NCI-H510A treated with DMSO at 0.1 percent for 48 hours (cell line): Measurements from ENCODE around the gene CORO6.

ENCODE experiments used
- DNase-seq: peaks from one replicate; lab custom pipeline; 2025; lab: John Stamatoyannopoulos, UW

The CORO6 gene

GRCh38 chr17:29590411-29591145 lies 32.1 kb downstream of the CORO6 start:
- peak; percentile 64 for DNase-seq

DNA sequence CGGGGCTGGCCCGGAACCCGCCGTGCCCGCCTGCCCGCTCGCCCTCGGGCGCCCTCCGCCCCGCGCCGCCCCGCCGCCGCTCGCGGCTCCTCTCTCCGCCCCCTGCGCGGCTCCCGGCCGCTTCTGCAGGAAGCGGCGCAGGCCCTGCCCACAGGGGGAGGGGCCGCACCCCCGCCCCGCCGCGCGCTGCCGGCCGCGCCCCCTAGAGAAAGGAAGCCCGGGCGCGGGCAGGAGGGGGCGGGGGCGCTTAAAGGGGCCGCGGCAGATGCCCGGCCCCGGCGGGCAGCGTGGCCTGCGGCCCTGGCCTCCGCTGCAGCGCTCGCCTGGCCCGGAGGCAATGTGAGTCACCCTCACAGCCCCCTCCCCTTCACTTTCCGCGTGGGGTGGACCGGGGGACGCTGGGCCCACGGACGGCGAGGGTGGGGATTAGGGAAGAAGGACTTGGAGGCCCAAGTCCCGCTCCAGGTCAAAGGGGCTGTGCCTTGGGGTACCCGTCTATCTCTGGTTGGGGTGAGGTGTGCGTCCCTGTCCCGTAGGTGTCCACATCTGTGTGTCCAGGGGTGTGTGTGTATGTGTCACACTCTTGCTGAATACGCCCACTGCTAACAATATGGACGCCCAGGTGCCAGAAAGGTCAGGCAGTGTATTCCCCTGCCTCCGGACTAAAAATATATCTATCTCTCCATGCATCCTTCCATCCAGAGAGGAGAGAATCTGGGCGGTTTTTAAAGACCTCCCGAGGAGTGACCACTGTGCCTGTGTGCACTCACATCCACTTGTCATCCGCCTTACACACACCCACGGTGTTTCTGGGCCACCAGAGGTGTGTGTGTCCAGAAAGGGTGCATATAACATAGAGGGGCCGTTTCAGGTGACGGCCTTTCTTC lies 32.9 kb downstream of the CORO6 start, which contains the start of gene GIT1:
TSS of gene GIT1 (minus strand) at position 125 of the 887 bp plus-strand sequence. CDS start 270 bp downstream, outside the sequence.
- peak; percentile 73 for DNase-seq

DNA sequence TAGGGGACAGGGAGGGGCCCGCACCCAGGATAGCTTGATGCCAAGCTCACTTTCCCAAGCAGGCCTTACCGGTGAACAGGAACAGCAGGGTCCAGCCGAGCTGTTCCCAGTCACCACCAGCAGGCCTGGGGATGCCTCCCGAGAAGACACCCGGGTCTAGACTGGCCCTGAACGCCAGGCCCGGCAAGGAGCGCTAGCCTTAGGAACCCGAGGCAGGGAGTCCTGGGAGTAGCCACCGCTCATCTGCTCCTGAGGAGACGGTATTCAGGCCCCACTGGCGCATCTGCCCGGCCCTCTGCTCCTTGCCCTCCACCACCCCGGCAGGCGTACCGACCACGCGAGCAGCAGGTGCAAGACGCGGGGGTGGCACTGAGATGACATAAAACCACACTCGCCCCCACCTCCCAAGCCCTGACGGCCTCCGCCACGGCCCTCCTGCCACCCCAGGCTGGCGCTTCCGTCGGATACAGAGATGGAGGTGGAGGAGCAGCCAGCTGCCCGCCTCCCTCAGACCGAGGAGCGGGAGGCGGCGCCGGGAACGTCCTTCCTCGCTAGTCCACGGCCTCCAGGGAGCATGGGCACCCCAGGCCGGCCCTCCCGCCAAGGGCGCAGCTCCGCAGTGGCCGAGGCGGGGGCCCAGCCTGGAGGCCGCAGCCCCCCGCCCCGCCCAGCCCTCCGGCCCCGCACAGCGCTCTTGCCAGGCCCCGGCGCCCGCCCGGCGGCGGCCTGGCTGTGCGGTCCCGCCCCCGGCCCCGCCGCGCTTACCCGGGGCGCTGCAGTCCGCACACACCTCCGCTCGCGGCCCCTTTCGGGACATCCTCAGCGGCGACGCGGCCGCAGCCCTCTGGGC lies 33.9 kb downstream of the CORO6 start:
- DNase-seq, result peak; percentile 33

DNA sequence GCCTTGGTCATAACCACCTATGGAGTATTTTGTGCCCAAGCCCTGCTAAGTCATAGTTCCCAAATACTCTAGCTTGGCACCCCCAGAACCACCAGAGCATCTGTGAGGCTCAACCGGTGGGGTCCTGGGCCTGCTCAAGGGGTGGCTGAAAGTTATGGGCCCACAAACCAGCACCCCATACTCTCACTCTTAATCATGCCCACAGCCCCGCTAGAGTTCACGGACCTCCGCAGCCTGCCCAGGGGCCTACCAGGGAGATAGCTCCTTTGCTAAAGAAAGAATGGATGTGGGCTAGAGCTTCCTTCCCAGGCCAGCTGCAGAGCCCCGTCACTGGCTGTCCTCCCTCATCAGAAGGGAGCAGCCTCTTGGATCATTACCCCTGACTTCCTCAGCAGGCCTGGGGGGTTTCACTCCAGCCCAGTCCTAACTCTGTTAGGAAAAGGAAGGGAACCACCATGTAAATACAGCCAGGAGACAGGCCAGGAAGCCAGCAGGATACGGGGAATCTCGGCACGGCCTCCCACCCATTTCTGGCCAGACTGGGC lies 34.6 kb downstream of the CORO6 start:
- DNase-seq, result no peak

GRCh38 chr17:29587591-29587990 lies 35.1 kb downstream of the CORO6 start:
- DNase-seq, result no peak

DNA sequence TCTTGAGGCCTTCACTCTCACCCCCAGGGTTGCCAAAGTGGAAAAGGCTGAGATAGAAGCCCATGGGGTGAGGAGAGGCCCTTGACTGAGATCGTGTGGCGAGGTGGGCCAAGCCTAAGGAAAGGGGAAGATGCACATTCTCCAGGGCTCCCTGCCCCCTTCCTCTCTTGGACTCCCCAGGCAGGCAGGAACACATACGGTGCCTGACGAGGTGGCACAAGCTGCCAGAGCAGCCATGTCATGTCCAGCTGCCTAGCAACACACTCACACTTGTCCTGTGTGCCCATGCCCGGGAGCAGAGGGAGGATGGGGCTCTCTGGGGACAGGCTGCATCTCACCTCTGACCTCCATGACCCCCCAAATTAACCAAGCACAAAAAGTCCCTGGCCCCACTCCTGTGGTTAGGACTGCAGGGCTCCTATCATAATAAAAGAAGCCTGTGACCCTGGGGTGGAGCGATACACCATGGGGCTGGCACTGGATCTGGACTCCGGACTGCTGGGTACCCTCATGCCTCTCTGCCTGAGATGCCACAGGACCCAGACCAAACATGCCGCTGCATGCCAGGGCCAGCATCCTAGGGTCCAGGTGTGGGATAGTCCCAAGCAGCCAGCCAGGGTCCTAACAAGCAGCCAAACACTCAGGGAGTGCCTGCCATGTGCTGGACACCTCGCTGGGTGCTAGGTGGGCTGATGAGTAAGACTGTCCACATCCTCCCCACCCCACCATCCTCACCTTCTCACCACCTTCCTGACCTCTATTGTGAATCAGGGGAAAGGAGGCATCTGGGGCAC lies 35.8 kb downstream of the CORO6 start:
- DNase-seq, result no peak

DNA sequence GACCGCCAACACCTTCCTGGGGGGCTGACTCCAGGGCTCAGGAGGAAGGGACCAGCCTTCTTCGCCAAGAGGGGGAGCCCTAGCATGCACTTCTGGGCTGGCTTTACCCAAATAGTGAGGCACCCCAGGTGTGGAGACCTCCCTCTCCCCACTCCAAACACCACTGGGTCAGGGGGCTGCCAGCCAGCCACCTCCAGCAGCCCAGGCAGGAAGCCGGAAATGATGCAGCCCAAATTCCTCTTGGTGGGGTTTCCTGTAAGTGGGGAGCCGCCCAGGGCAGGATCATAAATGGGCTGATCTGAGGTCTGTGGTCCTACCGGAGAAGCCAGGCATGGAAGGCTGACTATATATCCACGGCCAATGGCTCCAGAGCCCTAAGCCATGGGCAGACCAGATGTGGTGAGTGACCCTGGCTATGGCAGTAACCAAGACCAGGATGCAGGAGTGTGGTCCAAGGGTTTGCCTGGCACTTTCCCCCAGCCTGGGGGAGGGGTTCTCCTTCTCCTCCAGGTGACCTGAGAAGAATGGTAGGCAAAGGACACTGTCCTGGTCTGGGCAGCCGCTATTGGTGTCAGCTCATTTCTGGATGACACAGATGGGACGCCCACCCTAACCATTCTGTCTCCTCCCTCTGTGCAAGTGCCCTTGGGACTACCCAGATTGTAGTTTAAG lies 37.5 kb downstream of the CORO6 start:
- no peak for DNase-seq

DNA sequence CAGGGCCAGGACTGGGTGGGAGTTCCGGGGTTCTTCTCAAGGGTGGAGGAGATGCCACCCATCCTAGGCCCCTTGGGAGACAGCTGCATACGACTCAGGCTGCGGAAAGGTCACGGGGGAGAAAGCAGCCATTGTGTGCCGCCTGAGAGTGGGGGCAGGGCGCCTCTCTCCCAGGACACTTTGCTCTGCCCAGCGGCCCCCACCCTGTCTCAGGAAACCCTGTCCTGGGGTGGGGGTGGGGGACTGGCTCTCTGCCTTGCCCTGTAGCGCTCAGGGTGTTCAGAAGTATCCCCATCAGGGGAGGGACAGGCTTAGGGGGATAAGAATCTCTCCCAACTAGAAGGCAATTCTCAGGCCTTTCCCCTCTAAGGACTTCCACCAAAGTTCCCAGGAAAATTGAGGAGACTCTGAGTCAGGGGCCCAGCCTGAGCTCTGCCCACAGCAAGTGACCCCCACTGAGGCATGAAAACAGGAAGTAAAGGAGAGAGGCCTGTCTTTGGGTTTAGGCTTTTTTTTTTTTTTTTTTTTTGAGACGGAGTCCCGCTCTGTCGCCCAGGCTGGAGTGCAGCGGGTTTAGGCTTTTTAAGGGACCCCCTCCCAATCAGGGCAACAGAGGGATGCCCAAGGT lies 38.1 kb downstream of the CORO6 start:
- no peak for DNase-seq

DNA sequence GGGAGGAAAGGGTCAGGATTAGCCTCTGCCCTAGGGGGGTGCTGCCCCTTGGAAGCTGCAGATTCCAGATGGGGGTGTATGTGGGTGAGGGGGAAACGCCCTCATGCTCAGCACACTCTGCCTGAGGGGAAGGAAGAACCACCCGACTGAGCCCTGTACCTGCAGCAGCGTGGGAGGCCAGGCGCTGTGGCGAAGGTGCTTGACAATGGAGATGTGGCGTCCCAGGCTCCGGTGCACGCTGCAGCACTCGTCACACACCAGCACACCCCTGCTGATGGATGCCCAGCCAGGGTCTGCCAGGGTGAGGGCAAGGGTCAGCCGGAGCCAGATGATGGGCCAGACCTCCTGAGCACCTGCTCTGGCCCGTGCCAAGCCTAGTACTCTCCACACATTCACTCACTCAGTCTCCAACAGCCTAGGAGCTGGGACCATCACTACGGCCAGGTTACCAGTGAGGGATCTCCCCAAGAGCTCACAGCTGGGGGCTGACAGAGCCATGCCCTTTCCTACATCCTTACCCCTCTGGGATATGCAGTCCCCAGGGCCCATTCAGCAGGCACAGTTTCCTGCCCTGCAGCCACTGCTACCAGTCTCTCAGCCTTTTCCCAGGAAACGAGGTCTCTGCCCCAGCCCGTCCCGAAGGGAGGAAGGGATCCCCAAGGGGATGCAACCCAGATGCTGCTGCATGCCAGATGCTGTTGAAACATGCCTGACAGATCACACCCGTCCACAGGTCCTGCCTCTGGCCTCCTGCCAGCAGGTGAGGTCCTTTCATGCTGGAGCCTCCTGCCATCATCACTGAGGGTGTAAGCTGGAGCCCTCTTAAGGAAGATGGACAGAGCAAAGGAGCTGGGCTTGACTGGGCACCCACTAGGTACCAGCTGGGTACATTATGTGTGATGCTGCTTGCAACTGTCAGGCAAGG lies 39.1 kb downstream of the CORO6 start:
- DNase-seq, result no peak

DNA sequence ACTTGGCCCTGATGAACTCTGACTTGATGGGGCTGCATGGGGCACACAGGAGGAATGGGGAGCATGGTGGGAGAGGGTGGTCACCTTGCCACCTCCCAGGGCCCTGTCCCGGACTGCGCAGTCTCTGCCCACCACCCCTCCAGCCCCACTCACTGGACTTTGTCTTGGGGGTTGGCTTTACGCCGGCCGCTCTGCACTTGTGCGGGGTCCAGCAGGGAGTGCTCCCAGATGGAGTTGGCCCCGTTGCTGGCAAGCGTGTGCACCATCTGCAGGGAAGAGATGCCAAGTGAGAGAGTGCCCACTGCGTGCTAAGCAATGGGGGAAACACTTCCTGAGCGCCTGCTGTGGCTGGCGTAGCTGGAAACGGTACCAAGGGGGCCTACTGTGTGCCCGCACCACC lies 39.9 kb downstream of the CORO6 start:
- no peak for DNase-seq

- no peak for DNase-seq
Measured at GRCh38 chr17:29582254-29582765, 40.4 kb downstream of the CORO6 start.

DNA sequence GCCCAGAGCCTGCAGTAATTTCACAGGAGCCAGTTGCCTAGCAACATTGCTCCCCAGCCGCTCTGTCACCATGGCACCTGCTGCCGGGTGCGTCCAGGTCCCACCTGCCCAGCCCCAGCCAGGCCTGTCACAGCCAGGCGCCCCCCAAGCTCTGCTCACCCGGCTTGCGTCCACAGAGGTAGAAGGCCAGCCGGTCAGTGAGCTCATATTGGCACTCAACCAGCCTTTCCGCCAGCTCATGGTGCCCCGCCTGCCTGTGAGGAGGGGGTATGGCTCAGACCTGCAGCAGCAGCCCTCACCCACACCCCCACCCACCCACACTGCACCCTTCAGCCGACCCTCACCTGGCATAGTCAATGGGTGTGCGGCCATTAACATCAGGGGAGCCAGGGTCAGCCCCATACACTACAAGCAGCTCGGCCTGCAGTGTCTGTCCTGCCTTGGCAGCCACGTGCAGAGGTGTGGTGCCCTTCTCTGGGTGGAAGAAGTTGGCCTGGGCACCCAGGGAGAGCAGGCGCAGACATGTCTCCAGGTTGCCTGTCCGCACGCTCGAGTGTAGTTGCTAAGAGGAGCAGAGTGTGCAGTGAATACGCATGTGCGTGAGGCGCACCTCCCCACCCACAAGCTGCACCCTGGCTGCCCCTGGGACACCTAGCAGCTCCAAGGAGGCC lies 41.0 kb downstream of the CORO6 start:
- no peak for DNase-seq

GRCh38 chr17:29579866-29580771 lies 42.6 kb downstream of the CORO6 start:
- peak; percentile 79 for DNase-seq

GRCh38 chr17:29578626-29579485 lies 43.9 kb downstream of the CORO6 start:
- DNase-seq, result no peak

GRCh38 chr17:29577385-29578211 lies 45.1 kb downstream of the CORO6 start:
- DNase-seq, result no peak
